ENCODE results near the gene CACNA1C.

The CACNA1C gene

DNA sequence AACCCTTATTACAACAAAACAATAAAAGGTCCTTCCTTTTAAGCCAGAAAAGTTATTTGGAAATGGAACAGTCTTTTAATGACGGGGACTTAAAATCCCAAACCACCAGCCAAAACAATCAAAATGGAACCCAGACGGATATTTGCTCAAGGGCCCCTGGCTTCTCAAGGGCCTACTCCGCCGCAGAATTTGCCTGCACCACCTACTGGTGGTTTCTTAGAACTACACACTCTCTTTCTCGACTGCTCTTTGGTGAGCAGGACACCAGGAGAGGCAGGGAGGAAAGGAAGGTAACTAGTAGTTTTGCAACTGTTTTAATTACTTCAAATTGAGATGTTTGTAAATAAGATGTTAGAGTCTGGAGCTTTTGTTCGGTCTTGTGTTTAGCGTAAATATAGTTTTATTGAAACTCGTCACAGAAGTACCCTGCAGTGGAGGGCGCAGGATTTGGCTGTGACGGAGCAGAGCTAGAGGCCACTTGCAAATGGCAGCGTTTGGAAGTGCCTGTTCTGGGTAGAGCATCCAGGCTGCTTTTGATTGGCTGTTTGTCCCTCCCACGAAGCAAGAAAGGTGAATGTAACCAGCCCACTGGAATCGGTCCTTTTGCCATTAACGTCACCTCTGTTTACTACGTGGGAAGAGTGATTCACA lies 238.5 kb downstream of the CACNA1C start:
- Histone ChIP-seq H3K4me3 (ENCODE audit: low read depth, low read length) (no peak overlapping the region), H3K27me3 (replicated peaks) (no peaks in the 10 kb centered on the region), H3K27ac (no peak overlapping the region), H3K36me3 (replicated peaks) (no peaks in the 10 kb centered on the region)
- TF ChIP-seq, protein P1, sequence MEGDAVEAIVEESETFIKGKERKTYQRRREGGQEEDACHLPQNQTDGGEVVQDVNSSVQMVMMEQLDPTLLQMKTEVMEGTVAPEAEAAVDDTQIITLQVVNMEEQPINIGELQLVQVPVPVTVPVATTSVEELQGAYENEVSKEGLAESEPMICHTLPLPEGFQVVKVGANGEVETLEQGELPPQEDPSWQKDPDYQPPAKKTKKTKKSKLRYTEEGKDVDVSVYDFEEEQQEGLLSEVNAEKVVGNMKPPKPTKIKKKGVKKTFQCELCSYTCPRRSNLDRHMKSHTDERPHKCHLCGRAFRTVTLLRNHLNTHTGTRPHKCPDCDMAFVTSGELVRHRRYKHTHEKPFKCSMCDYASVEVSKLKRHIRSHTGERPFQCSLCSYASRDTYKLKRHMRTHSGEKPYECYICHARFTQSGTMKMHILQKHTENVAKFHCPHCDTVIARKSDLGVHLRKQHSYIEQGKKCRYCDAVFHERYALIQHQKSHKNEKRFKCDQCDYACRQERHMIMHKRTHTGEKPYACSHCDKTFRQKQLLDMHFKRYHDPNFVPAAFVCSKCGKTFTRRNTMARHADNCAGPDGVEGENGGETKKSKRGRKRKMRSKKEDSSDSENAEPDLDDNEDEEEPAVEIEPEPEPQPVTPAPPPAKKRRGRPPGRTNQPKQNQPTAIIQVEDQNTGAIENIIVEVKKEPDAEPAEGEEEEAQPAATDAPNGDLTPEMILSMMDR (IDR thresholded peaks at IDR 0.05; ENCODE audit: low read depth, low read length, missing control alignments): peak; percentile 87
- DNase-seq: peak; percentile 23
- in situ Hi-C loops (cut with HindIII; ENCODE audit: low pct_ligation_motif_present, low sequenced_read_pairs): no loop called here

DNA sequence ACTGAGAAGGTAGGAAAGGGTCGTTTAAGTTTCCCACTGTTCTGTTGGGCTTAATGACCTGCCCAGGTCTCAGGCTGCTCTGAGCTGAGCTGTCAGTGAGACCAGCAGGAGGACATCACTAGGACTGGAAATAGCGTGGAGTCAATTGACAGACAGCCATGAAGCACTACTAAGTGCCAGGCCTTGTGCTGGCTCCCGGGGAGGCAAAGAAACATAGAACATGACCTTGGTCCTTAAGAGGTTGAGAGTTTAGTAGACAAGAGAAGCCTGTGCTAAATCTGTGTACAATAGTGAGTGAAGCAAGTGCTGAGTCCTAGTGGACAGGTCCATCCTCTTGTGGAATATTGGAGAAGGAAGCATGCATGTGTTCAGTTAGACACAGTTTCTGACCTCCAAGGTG lies 239.2 kb downstream of the CACNA1C start:
- H3K27ac ChIP-seq: no peak overlapping the region
- DNase-seq: no peak
- H3K4me3 ChIP-seq (ENCODE audit: low read depth, low read length): no peak overlapping the region
- H3K27me3 ChIP-seq (replicated peaks): no peaks in the 10 kb centered on the region
- TF ChIP-seq, protein P1 (IDR thresholded peaks at IDR 0.05; ENCODE audit: low read depth, low read length, missing control alignments): no peak
- no peaks in the 10 kb centered on the region for H3K36me3 ChIP-seq (replicated peaks)
- in situ Hi-C loops (cut with HindIII; ENCODE audit: low pct_ligation_motif_present, low sequenced_read_pairs): no loop called here

DNA sequence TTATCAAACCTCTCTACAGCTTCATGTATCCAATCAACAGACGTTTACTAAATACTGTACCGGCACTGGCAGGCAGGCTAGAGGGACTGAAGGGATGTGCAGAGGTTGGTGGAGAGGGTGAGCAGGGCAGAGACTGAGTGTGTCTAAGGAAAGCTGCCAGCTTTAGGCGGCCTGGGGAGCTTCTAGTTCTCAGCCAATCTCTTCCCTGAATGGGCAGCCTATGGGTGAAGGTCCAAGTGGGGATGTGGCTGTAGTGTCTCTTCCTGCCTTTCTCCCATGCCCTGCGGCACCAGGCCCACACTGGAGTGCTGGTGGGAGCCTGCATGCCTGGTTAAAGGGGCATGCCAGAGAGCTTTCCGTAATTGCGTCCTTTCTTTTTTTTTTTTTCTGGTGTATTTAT lies 239.8 kb downstream of the CACNA1C start:
- no peaks in the 10 kb centered on the region for H3K27me3 ChIP-seq (replicated peaks)
- DNase-seq: no peak
- no peaks in the 10 kb centered on the region for H3K36me3 ChIP-seq (replicated peaks)
- no peak overlapping the region for H3K4me3 ChIP-seq (ENCODE audit: low read depth, low read length)
- H3K27ac ChIP-seq: no peak overlapping the region
- in situ Hi-C loops (cut with HindIII; ENCODE audit: low pct_ligation_motif_present, low sequenced_read_pairs): no loop called here
- TF ChIP-seq, protein P1 (IDR thresholded peaks at IDR 0.05; ENCODE audit: low read depth, low read length, missing control alignments): no peak

DNA sequence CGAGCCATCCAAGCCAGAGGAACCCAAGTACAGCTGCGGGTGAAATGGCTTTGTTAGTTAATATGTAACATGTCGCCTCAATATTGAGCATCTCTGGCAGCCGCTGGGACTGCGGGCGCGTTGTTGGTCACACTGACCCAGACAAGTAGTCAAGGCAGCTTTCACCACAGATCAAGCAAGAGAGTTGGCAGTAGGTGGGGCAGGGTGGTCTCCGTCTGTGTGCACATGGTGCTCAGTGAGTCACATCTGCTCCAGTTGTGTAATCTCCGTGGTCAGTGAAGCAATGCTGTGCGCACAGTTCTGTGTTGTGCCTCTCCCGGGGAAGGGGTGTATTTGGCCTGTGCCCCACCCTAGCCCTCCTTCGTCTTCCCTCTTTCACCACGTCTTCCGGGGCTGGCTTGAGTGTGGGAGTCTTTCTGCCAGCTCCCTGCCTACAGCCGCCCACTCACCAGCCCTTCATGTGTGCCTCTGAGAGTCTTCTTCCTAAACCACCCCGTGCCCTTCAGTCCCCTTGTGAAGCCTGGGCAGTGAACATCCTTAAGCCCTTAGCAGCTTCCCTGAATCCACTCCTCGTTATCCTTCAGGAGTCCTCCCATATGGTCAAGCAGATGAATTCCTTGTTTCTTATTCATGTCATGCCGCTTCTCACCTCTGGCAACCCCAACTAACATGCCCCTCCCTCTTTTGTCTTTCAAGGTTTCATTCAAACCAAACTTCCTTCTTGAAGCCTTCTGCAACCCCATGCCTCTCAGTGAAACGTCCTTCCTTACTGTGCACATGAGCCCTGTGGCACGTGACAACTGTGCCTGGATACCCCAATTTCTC lies 242.1 kb downstream of the CACNA1C start:
- in situ Hi-C loops (cut with HindIII; ENCODE audit: low pct_ligation_motif_present, low sequenced_read_pairs): no loop called here
- TF ChIP-seq, protein P1 (IDR thresholded peaks at IDR 0.05; ENCODE audit: low read depth, low read length, missing control alignments): no peak
- Histone ChIP-seq H3K4me3 (ENCODE audit: low read depth, low read length) (no peak overlapping the region), H3K27me3 (replicated peaks) (no peaks in the 10 kb centered on the region), H3K36me3 (replicated peaks) (no peaks in the 10 kb centered on the region), H3K27ac (no peak overlapping the region)
- DNase-seq: no peak

DNA sequence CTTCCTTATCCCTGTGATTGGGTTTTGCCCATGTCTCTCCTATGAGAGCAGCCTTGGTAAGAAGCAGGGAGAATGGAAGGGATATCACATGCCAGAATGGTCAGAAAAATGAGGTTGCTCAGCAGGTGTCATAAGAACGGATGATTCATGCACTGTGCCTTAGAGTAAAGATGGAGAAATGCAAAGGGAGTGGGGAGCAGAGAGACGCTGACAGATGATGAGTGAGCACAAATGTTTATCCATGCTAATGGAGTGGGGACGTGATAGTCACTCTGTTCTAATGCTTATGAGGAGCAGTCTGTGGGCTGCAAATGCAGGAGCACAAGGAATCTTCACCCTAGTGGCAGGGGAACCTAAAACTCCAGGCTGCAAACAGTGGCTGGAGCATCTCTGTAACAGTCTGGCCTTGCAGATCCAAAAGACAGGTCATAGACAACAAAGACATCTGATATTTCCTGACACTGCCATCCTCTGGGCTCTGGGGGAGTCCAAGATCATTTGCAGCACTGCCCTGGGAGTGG lies 243.2 kb downstream of the CACNA1C start:
- in situ Hi-C loops (cut with HindIII; ENCODE audit: low pct_ligation_motif_present, low sequenced_read_pairs): no loop called here
- H3K36me3 ChIP-seq (replicated peaks): no peaks in the 10 kb centered on the region
- TF ChIP-seq, protein P1 (IDR thresholded peaks at IDR 0.05; ENCODE audit: low read depth, low read length, missing control alignments): peak; percentile 19
- no peak overlapping the region for H3K4me3 ChIP-seq (ENCODE audit: low read depth, low read length)
- H3K27me3 ChIP-seq (replicated peaks): no peaks in the 10 kb centered on the region
- H3K27ac ChIP-seq: no peak overlapping the region
- DNase-seq: peak; percentile 54

All from brain microvascular endothelial cell (primary cell).